Thyroid gland (tissue), 4 donors: Measurements from ENCODE around the gene RUNX2. TPM values are rescaled to one million over a fixed set of nuclear protein-coding genes. Genes with fewer than 3 reads are reported as not detected.

Experiments used
- DNase-seq, 2 donors: peaks; one replicate each; pipeline ENCODE4 v3.0.0-alpha.2; 2019
- H3K27ac ChIP-seq, 3 donors: fragments of 200-600 bp; sonication (generic); 1 replicate in 2 of 3; 2 replicates in 1 of 3; pipeline ENCODE4 v1.5.1; 2016 to 2019; ENCODE audit warnings: mild to moderate bottlenecking in 1 of 3, moderate library complexity in 1 of 3
- H3K27me3 ChIP-seq: fragments of 200-600 bp; sonication (generic); one replicate; pipeline ENCODE4 v1.5.1; 2019
- H3K36me3 ChIP-seq, 2 donors: fragments of 200-600 bp; sonication (generic); one replicate each; pipeline ENCODE4 v1.5.1; 2016 to 2019
- H3K4me1 ChIP-seq, 2 donors: fragments of 200-600 bp; sonication (generic); one replicate each; pipeline ENCODE4 v1.5.1; 2017 to 2019
- H3K4me3 ChIP-seq, 3 donors: fragments of 200-600 bp; sonication (generic); replicated peaks in 1 of 3; 1 replicate in 2 of 3; 2 replicates in 1 of 3; pipeline ENCODE4 v1.5.1; 2016; ENCODE audit warnings: mild to moderate bottlenecking in 1 of 3
- H3K9me3 ChIP-seq: fragments of 200-600 bp; sonication (generic); one replicate; pipeline ENCODE4 v1.5.1; 2017
- POLR2A ChIP-seq, 2 donors: fragments of 450-650 bp; IDR thresholded peaks; one replicate each; pipeline ENCODE4 v1.6.1; 2017; ENCODE audit warnings: antibody characterized with exemption in 2 of 2, mild to moderate bottlenecking in 2 of 2, moderate library complexity in 1 of 2
- WGBS, 2 donors: methylation state at CpG; one replicate each; pipeline ENCODE4 v1.1.5; 2017; 5-methylcytosine and 5-hydroxymethylcytosine counted together
- intact Hi-C: fragments of 100-400 bp; cut with DNase I; formaldehyde crosslinking; loops from one replicate; pipeline ENCODE4 v1.15.1; 2023
- total RNA-seq, 4 donors: library from RNA; depleted of rRNA; stranded (reverse); fragments of >200 nt; gene quantifications; one replicate each; pipeline ENCODE4 v1.2.3, GENCODE V29; 2016
- TF ChIP-seq, protein P1 (sequence below), 6 experiments: fragments of 200-600 bp in 3 of 6; fragments of 450-650 bp in 3 of 6; sonication (generic) in 3 of 6; IDR thresholded peaks; one replicate each; pipeline ENCODE4 v1.5.1; 2016 to 2019; ENCODE audit warnings: antibody characterized with exemption in 6 of 6, mild to moderate bottlenecking in 2 of 6, inconsistent platforms in 1 of 6, moderate library complexity in 1 of 6

The RUNX2 gene
- total RNA-seq, 4 donors from 2014 or later = 1.6 to 4.2 (median 2.7) TPM

GRCh38 chr6:45305546-45305945 is 22.6 kb upstream of the RUNX2 start:
- intact Hi-C loops = no loop called here
- Histone ChIP-seq H3K4me1 (no peaks in the 10 kb centered on the region), H3K4me3 (no peak overlapping the region), H3K36me3 (no peaks in the 10 kb centered on the region), H3K27me3 (no peaks in the 10 kb centered on the region), H3K27ac (no peak overlapping the region), H3K9me3 (no peaks in the 10 kb centered on the region)
- WGBS, 2 donors = 93 to 100% methylated on average over 1 of the region's 1 CpG
- TF ChIP-seq, protein P1, sequence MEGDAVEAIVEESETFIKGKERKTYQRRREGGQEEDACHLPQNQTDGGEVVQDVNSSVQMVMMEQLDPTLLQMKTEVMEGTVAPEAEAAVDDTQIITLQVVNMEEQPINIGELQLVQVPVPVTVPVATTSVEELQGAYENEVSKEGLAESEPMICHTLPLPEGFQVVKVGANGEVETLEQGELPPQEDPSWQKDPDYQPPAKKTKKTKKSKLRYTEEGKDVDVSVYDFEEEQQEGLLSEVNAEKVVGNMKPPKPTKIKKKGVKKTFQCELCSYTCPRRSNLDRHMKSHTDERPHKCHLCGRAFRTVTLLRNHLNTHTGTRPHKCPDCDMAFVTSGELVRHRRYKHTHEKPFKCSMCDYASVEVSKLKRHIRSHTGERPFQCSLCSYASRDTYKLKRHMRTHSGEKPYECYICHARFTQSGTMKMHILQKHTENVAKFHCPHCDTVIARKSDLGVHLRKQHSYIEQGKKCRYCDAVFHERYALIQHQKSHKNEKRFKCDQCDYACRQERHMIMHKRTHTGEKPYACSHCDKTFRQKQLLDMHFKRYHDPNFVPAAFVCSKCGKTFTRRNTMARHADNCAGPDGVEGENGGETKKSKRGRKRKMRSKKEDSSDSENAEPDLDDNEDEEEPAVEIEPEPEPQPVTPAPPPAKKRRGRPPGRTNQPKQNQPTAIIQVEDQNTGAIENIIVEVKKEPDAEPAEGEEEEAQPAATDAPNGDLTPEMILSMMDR (IDR thresholded peaks at IDR 0.05) = no peak
- TF ChIP-seq POLR2A (IDR thresholded peaks at IDR 0.05) = no peak
- DNase-seq = no peak

DNA sequence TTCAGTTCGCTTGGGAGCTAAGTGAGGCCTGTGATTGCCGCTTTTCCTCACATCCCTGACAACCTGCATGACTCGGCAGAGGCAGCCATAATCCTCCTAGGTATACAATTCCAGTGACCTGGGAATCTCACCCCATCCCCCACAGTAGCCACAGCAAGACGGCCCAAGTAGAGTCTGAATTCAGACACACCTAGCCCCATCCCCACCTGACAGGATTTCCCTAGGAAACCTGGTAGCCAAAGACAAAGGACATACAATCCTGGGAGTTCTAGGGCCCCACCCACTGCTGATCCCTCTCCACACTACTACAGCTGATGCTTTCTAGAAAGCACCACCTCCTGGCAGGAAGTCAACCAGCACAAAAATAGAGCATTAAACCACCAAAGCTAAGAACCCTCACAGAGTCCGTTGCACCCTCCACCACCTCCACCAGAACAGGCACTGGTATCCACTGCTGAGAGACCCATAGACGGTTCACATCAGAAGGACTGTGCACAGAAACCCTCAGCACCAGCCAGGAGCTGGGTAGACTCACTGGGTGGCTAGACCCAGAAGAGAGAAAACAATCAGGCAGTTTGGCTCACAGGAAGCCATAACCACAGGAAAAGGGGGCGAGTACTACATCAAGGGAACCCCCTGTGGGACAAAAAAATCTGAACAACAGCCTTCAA is 17.9 kb upstream of the RUNX2 start:
- DNase-seq = no peak
- no peak overlapping the region for H3K27ac ChIP-seq
- no peak overlapping the region for H3K4me3 ChIP-seq
- intact Hi-C loops = no loop called here
- WGBS, 2 donors = 69 to 91% methylated on average over 7 of the region's 7 CpGs
- no peaks in the 10 kb centered on the region for H3K4me1 ChIP-seq
- H3K9me3 ChIP-seq = no peaks in the 10 kb centered on the region
- H3K27me3 ChIP-seq = no peaks in the 10 kb centered on the region
- no peaks in the 10 kb centered on the region for H3K36me3 ChIP-seq
- TF ChIP-seq, protein P1 (IDR thresholded peaks at IDR 0.05) = no peak
- TF ChIP-seq POLR2A (IDR thresholded peaks at IDR 0.05) = no peak

DNA sequence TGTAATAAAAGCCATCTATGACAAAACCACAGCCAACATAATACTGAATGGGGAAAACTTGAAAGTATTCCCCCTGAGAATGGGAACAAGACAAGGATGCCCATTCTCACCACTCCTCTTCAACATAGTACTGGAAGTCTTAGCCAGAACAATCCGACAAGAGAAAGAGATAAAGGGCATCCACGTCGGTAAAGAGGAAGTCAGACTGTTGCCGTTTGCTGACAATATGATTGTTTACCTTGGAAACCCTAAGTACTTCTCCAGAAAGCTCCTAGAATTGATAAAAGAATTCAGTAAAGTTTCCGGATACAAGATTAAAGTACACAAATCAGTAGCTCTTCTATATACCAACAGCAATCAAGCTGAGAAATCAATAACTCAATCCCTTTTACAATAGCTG is 14.0 kb upstream of the RUNX2 start:
- Histone ChIP-seq H3K36me3 (no peaks in the 10 kb centered on the region), H3K27me3 (no peaks in the 10 kb centered on the region), H3K27ac (no peak overlapping the region), H3K4me1 (no peaks in the 10 kb centered on the region), H3K4me3 (no peak overlapping the region), H3K9me3 (no peaks in the 10 kb centered on the region)
- DNase-seq = no peak
- TF ChIP-seq, protein P1 (IDR thresholded peaks at IDR 0.05) = no peak
- intact Hi-C loops = no loop called here
- WGBS, 2 donors = 69 to 73% methylated on average over 5 of the region's 5 CpGs

- TF ChIP-seq POLR2A (IDR thresholded peaks at IDR 0.05) = no peak
- TF ChIP-seq, protein P1 (IDR thresholded peaks at IDR 0.05) = no peak
- no peaks in the 10 kb centered on the region for H3K36me3 ChIP-seq
- DNase-seq = no peak
- no peaks in the 10 kb centered on the region for H3K27me3 ChIP-seq
- no peaks in the 10 kb centered on the region for H3K4me1 ChIP-seq
- intact Hi-C loops = no loop called here
- H3K9me3 ChIP-seq = no peaks in the 10 kb centered on the region
- WGBS, 2 donors = 93 to 94% methylated on average over 4 of the region's 4 CpGs
- H3K27ac ChIP-seq = no peak overlapping the region
- H3K4me3 ChIP-seq = no peak overlapping the region
Measured at GRCh38 chr6:45320349-45320748, 7.8 kb upstream of the RUNX2 start.

GRCh38 chr6:45323656-45324224 is 4.4 kb upstream of the RUNX2 start:
- intact Hi-C loops = no loop called here
- WGBS, 2 donors = 77 to 81% methylated on average over 3 of the region's 3 CpGs
- H3K27me3 ChIP-seq = no peaks in the 10 kb centered on the region

More at GRCh38 chr6:45323656-45324224, 4.4 kb upstream of the RUNX2 start:
- H3K9me3 ChIP-seq = no peaks in the 10 kb centered on the region
- no peaks in the 10 kb centered on the region for H3K36me3 ChIP-seq
- no peak overlapping the region for H3K4me3 ChIP-seq
- TF ChIP-seq, protein P1 (IDR thresholded peaks at IDR 0.05) = no peak
- no peak for TF ChIP-seq POLR2A (IDR thresholded peaks at IDR 0.05)
- H3K4me1 ChIP-seq = no peaks in the 10 kb centered on the region
- no peak overlapping the region for H3K27ac ChIP-seq
- no peak for DNase-seq
